Measurements from ENCODE around the gene NECAB3. TPM values are rescaled to one million over a fixed set of nuclear protein-coding genes. Genes with fewer than 3 reads are reported as not detected.

The NECAB3 gene
- total RNA-seq, 1 experiment from 2014 or later: 46.4 TPM

DNA sequence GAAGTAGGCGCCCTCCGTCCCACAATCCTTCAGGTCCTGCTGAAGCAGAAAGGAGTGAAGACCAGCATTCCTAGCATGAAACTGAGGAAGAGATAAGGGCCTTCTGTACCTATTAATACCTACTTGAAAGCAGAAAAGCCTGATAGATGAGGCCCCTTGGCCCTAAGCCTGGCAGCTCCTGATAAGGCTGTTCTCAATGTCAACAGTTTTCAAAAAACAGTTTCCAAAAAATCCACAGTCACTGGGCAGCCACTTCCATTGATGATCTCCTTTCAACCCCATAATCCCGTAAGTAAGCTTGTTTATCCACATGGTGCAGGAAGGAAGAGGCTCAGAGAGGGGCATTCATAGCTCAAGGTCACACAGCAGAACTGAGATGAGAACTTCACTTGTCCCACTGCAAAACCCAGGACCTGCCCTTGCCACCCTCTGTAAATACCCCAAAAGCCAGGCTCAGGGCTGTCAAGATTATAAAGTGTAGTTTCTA, 14.8 kb upstream of the NECAB3 start:
- ATAC-seq: no peak
- Histone ChIP-seq H3K27me3 (ENCODE audit: control insufficient read depth, insufficient read depth, low read length) (no peaks in the 10 kb centered on the region), H3K36me3 (ENCODE audit: control insufficient read depth, insufficient read depth, low read length) (no peaks in the 10 kb centered on the region), H3K4me3 (ENCODE audit: low read depth in 2 of 2, low read length in 2 of 2) (no peak overlapping the region), H3K9me3 (ENCODE audit: control insufficient read depth, insufficient read depth, low read depth, low read length) (no peaks in the 10 kb centered on the region), H3K27ac (ENCODE audit: low read length) (no peak overlapping the region), H3K4me1 (ENCODE audit: control insufficient read depth, insufficient read depth, low read length) (peaks cover 6% of the 10 kb centered on the region)
- ChIA-PET POLR2A (no interaction called here), CTCF (no interaction called here)
- TF ChIP-seq POLR2AphosphoS5 (IDR thresholded peaks at IDR 0.05; ENCODE audit: low read depth, low read length): no peak
- TF ChIP-seq, protein P1, sequence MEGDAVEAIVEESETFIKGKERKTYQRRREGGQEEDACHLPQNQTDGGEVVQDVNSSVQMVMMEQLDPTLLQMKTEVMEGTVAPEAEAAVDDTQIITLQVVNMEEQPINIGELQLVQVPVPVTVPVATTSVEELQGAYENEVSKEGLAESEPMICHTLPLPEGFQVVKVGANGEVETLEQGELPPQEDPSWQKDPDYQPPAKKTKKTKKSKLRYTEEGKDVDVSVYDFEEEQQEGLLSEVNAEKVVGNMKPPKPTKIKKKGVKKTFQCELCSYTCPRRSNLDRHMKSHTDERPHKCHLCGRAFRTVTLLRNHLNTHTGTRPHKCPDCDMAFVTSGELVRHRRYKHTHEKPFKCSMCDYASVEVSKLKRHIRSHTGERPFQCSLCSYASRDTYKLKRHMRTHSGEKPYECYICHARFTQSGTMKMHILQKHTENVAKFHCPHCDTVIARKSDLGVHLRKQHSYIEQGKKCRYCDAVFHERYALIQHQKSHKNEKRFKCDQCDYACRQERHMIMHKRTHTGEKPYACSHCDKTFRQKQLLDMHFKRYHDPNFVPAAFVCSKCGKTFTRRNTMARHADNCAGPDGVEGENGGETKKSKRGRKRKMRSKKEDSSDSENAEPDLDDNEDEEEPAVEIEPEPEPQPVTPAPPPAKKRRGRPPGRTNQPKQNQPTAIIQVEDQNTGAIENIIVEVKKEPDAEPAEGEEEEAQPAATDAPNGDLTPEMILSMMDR (IDR thresholded peaks at IDR 0.05): no peak
- no peak for TF ChIP-seq SIN3A (IDR thresholded peaks at IDR 0.05; ENCODE audit: borderline replicate concordance, insufficient read depth, low read depth, low read length)
- TF ChIP-seq TCF7L2 (IDR thresholded peaks at IDR 0.05; ENCODE audit: low read depth, low read length): no peak
- TF ChIP-seq, protein P2, sequence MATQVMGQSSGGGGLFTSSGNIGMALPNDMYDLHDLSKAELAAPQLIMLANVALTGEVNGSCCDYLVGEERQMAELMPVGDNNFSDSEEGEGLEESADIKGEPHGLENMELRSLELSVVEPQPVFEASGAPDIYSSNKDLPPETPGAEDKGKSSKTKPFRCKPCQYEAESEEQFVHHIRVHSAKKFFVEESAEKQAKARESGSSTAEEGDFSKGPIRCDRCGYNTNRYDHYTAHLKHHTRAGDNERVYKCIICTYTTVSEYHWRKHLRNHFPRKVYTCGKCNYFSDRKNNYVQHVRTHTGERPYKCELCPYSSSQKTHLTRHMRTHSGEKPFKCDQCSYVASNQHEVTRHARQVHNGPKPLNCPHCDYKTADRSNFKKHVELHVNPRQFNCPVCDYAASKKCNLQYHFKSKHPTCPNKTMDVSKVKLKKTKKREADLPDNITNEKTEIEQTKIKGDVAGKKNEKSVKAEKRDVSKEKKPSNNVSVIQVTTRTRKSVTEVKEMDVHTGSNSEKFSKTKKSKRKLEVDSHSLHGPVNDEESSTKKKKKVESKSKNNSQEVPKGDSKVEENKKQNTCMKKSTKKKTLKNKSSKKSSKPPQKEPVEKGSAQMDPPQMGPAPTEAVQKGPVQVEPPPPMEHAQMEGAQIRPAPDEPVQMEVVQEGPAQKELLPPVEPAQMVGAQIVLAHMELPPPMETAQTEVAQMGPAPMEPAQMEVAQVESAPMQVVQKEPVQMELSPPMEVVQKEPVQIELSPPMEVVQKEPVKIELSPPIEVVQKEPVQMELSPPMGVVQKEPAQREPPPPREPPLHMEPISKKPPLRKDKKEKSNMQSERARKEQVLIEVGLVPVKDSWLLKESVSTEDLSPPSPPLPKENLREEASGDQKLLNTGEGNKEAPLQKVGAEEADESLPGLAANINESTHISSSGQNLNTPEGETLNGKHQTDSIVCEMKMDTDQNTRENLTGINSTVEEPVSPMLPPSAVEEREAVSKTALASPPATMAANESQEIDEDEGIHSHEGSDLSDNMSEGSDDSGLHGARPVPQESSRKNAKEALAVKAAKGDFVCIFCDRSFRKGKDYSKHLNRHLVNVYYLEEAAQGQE (IDR thresholded peaks at IDR 0.05; ENCODE audit: insufficient read depth in 1 of 2, low read depth in 2 of 2, low read length in 1 of 2): no peak
- intact Hi-C loops (cut with micrococcal nuclease; ENCODE audit: unreplicated experiment) (no loop called here), in situ Hi-C loops (cut with HindIII; ENCODE audit: low pct_unique_long_range_greater_than_20kb, low sequenced_read_pairs) (no loop called here)
- no TSS peak for BruUV-seq (replicated peaks)
- DNase-seq (ENCODE audit: low read depth, low spot score): no peak

DNA sequence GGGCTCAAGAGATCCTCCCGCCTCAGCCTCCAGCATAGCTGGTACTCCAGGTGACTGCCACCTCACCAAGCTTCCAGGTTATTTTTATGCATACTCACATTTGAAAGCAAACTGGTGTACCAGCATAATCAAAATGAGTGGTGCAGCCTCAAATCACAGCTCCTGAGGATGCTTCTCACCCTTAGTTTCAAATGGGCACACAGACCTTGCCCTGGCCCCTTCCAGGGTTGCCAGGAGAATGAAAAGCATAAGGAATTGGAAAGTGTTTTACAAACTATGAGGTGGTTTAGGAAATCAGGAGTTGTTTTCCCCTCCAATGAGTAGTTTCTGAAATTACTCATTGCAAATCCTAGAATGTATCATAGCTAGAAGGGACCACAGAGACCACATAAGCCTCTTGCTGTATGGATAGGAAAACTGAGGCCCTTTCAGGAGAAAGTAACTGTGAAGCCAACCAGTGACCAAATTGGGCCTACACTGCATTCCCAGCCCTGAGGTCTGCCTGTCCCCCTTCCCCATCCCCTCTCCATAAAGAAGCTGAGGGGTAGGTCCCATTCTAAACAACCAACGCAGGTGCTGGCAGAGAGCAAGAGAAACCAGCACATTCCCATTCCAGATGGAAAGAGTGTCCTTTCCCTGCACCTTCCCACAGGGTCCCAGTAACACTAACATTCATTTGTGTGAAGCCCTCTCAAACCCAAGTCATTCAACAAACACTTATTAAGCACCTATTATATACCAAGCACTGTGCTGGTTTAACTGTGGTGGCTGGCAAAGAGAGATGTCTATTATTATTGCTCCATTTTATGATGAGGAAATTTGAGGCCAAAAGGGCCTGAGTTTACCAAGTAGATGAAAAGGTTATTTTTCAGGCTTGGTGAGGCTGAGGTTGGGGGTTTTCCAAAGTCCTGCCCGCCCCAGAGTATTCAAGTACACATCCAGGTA, 14.0 kb upstream of the NECAB3 start:
- intact Hi-C loops (cut with micrococcal nuclease; ENCODE audit: unreplicated experiment): no loop called here
- CTCF ChIA-PET: no interaction called here

More for the DNA sequence above, 14.0 kb upstream of the NECAB3 start:
- Histone ChIP-seq H3K9me3 (ENCODE audit: control insufficient read depth, insufficient read depth, low read depth, low read length) (no peaks in the 10 kb centered on the region), H3K4me3 (ENCODE audit: low read depth in 2 of 2, low read length in 2 of 2) (no peak overlapping the region), H3K27ac (ENCODE audit: low read length) (no peak overlapping the region), H3K4me1 (ENCODE audit: control insufficient read depth, insufficient read depth, low read length) (peaks cover 6% of the 10 kb centered on the region), H3K36me3 (ENCODE audit: control insufficient read depth, insufficient read depth, low read length) (no peaks in the 10 kb centered on the region), H3K27me3 (ENCODE audit: control insufficient read depth, insufficient read depth, low read length) (no peaks in the 10 kb centered on the region)
- BruUV-seq (replicated peaks): no TSS peak
- POLR2A ChIA-PET: interaction anchor here (0.7 kb wide), 1 partner anchor 200 kb away, joined by 9 read pairs; no protein-coding TSS in a partner anchor
- ATAC-seq (no peak), DNase-seq (ENCODE audit: low read depth, low spot score) (no peak)
- TF ChIP-seq TCF7L2 (IDR thresholded peaks at IDR 0.05; ENCODE audit: low read depth, low read length): no peak
- TF ChIP-seq, protein P1 (IDR thresholded peaks at IDR 0.05): no peak
- in situ Hi-C loops (cut with HindIII; ENCODE audit: low pct_unique_long_range_greater_than_20kb, low sequenced_read_pairs): no loop called here

All from Panc1 (cell line).